Measurements from ENCODE around the gene HOXB7. TPM values are rescaled to one million over a fixed set of nuclear protein-coding genes. Genes with fewer than 3 reads are reported as not detected.

Gene HOXB7
- total and polyA plus RNA-seq, 2 of the 13 experiments (the other 11 are each of a cell fraction or from before 2014, with no cell fraction given), result 0.04 TPM; not detected in 1

DNA sequence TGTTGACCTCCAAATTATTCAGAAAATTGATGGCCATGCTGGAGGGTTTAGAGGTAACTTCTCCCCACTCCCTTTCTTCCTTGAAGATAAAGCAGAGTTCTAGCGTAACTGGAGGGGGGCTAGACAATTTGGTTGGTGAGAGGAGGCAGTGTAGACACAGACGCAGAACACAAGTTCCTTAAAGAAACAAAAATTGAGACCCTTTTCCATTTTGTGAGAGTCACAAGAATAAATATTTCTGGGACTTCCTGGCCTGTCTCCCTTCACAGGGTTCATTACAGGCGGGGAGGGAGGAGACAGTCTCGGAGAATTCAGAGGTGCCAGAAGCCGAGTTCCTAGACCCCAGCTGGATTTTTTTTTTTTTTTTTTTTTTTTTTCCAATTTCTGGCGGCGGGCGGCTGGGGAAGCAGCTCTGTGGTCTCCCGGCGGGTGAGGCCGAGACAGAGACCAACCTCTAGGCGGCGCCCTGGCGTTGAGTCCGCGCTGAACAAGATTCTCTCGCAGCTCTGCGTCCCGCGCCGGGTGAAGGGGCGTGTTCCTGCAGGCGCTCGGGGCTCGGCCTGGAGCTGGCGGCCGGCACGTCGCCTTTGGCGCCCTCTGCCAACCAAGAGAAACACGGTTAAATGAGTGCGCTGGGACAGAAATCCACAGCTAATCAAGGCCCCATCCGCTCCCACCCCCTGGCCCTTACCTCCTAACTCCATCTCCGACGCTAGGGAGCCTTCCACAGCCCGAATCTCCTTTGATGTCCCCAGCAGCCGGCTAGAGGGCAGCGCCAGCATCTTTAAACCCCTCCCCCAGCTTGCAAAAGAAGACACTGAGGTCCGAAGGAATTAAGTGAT is 25.6 kb upstream of the HOXB7 start (continued):
- TF ChIP-seq CHD2 (IDR thresholded peaks at IDR 0.05; ENCODE audit: low read depth, low read length) (no peak), DMTF1 (CRISPR knock-in tag; IDR thresholded peaks at IDR 0.05) (no peak), THAP9 (CRISPR knock-in tag; IDR thresholded peaks at IDR 0.05; ENCODE audit: borderline replicate concordance) (no peak), ZNF367 (CRISPR knock-in tag; IDR thresholded peaks at IDR 0.05; ENCODE audit: borderline replicate concordance) (no peak), ZNF674 (CRISPR knock-in tag; IDR thresholded peaks at IDR 0.05; ENCODE audit: low read depth) (no peak), ZNF407 (CRISPR knock-in tag; IDR thresholded peaks at IDR 0.05; ENCODE audit: not compliant biosample characterization) (no peak), FOXK1 (CRISPR knock-in tag; IDR thresholded peaks at IDR 0.05; ENCODE audit: borderline replicate concordance, low read depth) (no peak)
- TF ChIP-seq, protein P1, sequence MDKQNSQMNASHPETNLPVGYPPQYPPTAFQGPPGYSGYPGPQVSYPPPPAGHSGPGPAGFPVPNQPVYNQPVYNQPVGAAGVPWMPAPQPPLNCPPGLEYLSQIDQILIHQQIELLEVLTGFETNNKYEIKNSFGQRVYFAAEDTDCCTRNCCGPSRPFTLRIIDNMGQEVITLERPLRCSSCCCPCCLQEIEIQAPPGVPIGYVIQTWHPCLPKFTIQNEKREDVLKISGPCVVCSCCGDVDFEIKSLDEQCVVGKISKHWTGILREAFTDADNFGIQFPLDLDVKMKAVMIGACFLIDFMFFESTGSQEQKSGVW (CRISPR knock-in tag; IDR thresholded peaks at IDR 0.05; ENCODE audit: borderline replicate concordance), result no peak
- TF ChIP-seq, protein P2, sequence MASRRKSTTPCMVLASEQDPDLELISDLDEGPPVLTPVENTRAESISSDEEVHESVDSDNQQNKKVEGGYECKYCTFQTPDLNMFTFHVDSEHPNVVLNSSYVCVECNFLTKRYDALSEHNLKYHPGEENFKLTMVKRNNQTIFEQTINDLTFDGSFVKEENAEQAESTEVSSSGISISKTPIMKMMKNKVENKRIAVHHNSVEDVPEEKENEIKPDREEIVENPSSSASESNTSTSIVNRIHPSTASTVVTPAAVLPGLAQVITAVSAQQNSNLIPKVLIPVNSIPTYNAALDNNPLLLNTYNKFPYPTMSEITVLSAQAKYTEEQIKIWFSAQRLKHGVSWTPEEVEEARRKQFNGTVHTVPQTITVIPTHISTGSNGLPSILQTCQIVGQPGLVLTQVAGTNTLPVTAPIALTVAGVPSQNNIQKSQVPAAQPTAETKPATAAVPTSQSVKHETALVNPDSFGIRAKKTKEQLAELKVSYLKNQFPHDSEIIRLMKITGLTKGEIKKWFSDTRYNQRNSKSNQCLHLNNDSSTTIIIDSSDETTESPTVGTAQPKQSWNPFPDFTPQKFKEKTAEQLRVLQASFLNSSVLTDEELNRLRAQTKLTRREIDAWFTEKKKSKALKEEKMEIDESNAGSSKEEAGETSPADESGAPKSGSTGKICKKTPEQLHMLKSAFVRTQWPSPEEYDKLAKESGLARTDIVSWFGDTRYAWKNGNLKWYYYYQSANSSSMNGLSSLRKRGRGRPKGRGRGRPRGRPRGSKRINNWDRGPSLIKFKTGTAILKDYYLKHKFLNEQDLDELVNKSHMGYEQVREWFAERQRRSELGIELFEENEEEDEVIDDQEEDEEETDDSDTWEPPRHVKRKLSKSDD (CRISPR knock-in tag; IDR thresholded peaks at IDR 0.05; ENCODE audit: low read depth), result no peak

All from HepG2 (cell line).